ENCODE measurements around the gene ADAMTS20.

DNA sequence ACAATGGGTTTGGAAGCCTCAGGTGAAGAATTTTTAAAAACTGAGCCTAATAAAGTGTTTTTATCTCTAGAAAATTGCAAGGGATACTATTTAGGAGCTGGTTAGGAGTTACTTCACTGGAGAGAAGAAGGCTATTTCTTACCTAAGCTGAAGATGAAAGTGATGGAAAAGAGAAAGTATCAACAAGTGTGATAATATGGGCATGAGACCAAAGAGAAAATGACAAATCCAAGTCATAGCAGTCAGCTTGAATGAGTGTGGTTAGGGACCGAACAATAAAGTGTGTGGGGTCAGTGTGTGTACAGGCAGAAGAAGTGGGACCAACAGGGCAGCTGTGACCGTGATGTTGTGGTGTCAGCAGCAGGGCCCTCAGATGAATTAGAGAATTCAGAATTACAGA is 24.2 kb upstream of the ADAMTS20 start:
- TF ChIP-seq, protein P1, sequence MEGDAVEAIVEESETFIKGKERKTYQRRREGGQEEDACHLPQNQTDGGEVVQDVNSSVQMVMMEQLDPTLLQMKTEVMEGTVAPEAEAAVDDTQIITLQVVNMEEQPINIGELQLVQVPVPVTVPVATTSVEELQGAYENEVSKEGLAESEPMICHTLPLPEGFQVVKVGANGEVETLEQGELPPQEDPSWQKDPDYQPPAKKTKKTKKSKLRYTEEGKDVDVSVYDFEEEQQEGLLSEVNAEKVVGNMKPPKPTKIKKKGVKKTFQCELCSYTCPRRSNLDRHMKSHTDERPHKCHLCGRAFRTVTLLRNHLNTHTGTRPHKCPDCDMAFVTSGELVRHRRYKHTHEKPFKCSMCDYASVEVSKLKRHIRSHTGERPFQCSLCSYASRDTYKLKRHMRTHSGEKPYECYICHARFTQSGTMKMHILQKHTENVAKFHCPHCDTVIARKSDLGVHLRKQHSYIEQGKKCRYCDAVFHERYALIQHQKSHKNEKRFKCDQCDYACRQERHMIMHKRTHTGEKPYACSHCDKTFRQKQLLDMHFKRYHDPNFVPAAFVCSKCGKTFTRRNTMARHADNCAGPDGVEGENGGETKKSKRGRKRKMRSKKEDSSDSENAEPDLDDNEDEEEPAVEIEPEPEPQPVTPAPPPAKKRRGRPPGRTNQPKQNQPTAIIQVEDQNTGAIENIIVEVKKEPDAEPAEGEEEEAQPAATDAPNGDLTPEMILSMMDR (IDR thresholded peaks at IDR 0.05 in 2 of 3, conservative IDR thresholded peaks at IDR 0.05 in 1 of 3; ENCODE audit: control insufficient read depth in 2 of 3, extremely low read depth in 1 of 3, insufficient read depth in 1 of 3, low read depth in 3 of 3, low read length in 3 of 3), result no peak
- TF ChIP-seq POLR2A (IDR thresholded peaks at IDR 0.05; ENCODE audit: low read depth, low read length) (no peak), SIX5 (IDR thresholded peaks at IDR 0.05; ENCODE audit: low read depth, low read length, severe bottlenecking) (no peak), GABPA (IDR thresholded peaks at IDR 0.05; ENCODE audit: low read depth) (no peak), EP300 (IDR thresholded peaks at IDR 0.05; ENCODE audit: borderline replicate concordance in 1 of 2, control insufficient read depth in 1 of 2, low read depth in 2 of 2, low read length in 2 of 2) (no peak), ZNF592 (IDR thresholded peaks at IDR 0.05) (no peak), SMARCA5 (IDR thresholded peaks at IDR 0.05) (no peak), CREB1 (IDR thresholded peaks at IDR 0.05; ENCODE audit: low read depth) (no peak)
- TF ChIP-seq, protein P2, sequence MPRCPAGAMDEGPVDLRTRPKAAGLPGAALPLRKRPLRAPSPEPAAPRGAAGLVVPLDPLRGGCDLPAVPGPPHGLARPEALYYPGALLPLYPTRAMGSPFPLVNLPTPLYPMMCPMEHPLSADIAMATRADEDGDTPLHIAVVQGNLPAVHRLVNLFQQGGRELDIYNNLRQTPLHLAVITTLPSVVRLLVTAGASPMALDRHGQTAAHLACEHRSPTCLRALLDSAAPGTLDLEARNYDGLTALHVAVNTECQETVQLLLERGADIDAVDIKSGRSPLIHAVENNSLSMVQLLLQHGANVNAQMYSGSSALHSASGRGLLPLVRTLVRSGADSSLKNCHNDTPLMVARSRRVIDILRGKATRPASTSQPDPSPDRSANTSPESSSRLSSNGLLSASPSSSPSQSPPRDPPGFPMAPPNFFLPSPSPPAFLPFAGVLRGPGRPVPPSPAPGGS (IDR thresholded peaks at IDR 0.05; ENCODE audit: borderline replicate concordance, insufficient read depth, low read depth, low read length, poor library complexity, severe bottlenecking), result no peak

Data from GM12878 (cell line).